Activated naive CD4-positive, alpha-beta T cell treated with Interleukin-2 at 50 U/mL for 16 hours (primary cell): ENCODE results near the gene ASB5.
"Not testable (repeated sequence)": the region's sequence is repeated elsewhere in the genome, so short reads cannot be mapped to it uniquely, and the experiment has no call there.

Experiments
- DNase-seq: peaks from one replicate; pipeline ENCODE4 v3.0.0-alpha.2; 2020

Gene ASB5

DNA sequence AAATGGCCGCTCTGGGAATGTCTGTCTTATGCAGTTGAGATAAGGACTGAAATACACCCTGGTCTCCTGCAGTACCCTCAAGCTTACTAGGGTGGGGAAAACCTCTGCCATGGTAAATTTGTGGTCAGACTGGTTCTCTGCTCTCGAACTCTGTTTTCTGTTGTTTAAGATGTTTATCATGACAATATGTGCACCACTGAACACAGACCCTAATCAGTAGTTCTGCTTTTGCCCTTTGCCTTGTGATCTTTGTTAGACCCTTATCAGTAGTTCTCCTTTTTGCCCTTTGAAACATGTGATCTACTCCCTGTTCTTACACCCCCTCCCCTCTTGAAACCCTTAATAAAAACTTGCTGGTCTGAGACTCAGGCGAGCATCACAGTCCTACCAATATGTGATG lies 56.7 kb downstream of the ASB5 start:
- not testable (repeated sequence) for DNase-seq

DNA sequence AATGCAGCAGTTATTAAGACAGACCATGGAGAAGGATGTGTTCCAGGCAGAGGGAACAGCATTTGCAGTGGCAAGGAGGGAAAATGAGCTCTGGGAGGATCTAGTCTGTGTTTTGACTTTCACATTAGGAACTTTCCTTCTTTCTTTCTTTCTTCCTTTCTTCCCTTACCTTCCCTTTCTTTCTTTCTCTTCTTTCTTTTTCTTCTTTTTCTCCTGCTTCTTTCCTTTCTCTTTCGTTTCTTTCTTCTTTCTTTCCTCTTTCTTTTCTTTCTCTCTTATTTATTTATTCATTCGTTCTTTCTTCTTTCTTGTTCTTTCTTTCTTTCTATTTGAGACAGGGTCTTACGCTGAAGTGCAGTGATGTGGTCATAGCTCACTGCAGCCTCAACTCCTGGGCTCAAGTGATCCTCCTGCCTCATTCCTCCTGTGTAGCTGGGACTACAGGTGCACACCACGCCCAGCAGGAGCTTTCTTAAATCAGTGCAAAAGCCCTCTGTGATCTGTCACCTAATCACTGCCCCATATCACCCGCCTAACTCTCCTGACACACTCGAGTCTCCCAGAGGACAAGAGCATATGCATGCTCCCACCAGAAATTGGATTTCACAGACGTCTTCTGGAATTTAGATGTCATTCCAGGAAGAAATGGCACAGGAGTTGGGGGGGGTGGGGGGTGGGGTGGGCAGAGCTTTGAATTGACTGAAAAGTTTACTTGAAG lies 58.3 kb downstream of the ASB5 start:
- no peak for DNase-seq

DNA sequence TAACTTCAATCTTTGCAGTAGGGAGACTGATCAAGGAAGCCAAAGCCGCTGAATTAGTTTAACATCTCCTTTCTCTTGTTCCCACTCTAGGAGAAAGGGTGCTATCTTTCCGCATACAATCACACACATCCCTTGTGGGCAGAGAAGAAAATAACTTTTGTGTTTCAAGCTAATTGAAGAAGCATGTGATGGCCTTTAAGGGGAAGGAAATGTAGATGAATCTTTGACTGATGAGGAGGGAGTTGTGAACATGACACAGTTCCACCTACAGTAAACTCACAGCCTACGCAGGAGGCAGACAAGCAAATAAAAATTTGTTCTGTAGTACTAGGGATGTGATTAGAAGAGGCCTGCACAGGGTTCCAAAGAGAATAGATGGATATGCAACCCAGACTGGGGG lies 58.9 kb downstream of the ASB5 start:
- no peak for DNase-seq

GRCh38 chr4:176209535-176209934 lies 59.5 kb downstream of the ASB5 start:
- DNase-seq, result no peak

DNA sequence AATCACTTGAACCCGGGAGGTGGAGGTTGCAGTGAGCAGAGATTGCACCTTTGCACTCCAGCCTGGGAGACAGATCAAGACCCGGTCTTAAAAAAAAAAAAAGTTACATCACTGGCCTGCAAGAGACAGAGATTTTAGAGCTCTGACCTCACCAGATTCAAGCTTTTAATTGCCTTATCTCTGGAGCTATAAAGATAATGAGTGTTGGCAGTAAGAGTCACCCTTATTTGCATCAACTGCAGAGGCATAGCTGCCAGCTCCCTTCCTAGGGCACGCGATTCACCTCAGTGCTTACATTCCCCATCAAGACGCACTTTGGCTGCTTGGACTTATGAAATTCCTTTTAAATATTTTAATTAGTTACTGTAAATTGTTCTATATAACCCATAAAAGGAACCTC lies 61.2 kb downstream of the ASB5 start:
- no peak for DNase-seq

- DNase-seq, result no peak
Observed at GRCh38 chr4:176205299-176205698, 63.7 kb downstream of the ASB5 start.

DNA sequence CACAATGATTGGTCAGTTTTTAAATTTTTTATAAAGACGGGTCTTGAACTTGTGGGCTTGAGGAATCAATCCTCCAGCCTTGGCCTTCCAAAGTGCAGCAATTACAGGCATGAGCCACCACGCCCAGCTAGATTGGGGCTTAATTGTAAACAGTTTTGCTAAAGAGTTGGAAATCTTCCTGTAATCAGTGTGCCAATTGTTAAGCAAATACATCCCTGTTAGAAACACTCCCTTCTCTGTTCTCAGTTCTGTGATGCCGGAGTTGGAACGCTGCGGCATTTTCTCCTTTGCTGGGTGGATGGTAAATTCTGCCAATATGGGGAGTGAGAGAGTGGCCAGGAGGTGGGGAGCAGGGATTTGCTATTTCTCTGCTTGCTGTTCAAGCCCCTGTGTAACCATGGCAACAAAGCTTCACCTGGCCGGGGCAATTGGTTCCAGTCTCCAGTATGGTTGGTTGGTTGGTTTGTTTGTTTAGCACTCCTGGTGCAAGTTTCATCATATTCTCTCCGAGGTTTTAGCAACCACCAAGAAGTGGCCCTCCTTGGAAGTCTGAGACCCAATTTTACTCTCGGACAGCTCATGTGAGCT lies 70.6 kb downstream of the ASB5 start:
- no peak for DNase-seq

DNA sequence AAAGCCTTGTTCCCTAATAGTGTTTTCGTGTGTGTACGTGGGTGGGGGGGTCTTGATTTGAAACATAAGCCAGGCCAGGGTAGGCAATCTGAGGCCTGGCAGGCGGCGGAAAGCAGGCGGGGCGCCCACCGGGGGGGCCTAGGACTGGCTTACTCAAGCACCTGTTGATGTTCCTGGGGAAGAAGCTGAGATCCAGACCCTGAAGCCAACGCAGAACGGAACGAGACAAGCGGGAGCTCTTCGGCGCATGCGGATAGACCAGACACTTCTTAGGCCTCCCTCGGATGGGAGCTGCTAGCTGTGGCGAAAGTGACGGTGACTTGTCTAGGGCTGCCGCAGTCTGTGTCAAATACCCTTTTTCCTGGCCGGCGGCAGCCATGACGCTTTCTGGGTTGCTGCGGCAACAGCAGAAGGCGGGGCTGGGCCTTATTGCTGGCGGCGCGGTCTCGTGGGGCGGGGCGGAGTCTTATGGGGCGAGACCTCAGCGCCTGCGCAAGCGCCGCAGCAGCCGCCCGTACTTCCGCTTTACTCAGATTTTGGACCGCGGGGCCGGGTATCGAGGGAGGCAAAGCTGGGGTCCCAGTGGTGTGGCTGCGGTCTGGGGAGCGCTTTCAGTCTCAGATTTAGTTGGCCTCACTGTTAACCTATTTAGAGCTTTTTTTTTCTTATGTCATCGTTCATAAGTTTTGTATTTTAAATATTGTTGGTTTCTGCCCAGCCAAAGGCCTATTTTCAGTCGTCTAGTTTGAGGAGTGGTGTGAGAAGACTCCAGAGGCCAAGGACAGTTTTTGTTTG lies 73.6 kb downstream of the ASB5 start, which contains the start of gene SPATA4:
TSS of gene SPATA4 (minus strand) at position 402 of the 795 bp plus-strand sequence. CDS start at position 379, 23 bp downstream.
- DNase-seq, result peak; percentile 95

DNA sequence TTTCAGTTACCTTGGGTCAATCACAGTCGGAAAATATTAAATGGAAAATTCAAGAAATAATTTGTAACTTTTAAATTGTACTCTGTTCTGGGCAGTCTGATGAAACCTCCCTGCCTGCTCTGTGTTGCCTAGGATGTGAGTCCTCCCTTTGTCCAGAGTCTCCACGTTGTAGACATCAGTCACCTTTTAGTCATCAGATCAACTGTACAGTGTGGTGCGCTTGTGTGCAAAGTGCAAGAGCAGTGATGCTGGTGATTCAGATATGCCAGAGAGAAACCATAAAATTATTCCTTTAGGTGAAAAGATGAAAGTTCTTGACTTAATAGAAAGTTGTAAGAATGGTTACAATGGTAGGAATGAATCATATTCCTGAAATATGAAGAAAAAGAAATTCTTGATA lies 75.1 kb downstream of the ASB5 start:
- peak; percentile 47 for DNase-seq

- DNase-seq, result no peak
Observed at GRCh38 chr4:176193126-176193525, 75.9 kb downstream of the ASB5 start.

GRCh38 chr4:176191974-176192373 lies 77.0 kb downstream of the ASB5 start:
- no peak for DNase-seq

- DNase-seq, result no peak
Observed at GRCh38 chr4:176189891-176190795, 78.9 kb downstream of the ASB5 start.

GRCh38 chr4:176188654-176189053 lies 80.4 kb downstream of the ASB5 start:
- DNase-seq, result no peak

DNA sequence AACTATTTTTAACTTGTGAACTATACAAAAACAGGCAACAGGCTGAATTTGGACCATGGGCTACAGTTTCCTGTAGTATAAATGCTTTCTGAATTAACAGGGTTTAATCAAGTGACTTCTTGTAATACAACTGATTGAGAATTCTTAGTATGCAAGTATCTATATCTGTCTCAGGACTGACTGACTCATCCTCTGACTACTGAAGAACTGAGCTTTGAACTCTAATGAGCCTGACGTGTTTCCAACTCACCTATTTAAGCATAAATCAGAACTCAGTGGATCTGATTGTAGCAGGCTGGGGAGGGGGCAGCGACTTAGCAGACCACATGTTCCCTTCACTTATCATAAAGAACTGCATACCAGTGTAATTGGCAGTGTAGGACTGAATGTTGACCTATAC lies 81.4 kb downstream of the ASB5 start:
- DNase-seq, result no peak

- no peak for DNase-seq
Observed at GRCh38 chr4:176186671-176187395, 82.2 kb downstream of the ASB5 start.

DNA sequence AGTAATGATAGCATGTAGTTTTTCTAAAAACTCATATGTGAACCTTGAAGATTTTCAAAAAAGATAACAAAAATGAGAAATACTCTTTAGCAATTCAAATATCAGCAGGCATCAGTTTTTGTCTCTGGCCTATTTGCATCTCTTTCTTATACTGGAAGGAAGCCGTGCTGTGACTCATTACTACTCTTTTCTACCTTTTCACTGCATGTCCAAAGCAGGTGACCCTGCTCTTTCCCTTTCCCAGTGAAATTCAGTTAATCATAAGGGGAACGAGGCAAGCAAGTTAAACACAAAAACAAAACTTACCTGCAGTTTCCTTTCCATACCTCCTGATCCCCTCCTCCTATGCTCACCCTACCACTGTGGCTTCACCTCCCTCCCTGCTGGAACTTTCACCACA lies 83.0 kb downstream of the ASB5 start:
- no peak for DNase-seq

DNA sequence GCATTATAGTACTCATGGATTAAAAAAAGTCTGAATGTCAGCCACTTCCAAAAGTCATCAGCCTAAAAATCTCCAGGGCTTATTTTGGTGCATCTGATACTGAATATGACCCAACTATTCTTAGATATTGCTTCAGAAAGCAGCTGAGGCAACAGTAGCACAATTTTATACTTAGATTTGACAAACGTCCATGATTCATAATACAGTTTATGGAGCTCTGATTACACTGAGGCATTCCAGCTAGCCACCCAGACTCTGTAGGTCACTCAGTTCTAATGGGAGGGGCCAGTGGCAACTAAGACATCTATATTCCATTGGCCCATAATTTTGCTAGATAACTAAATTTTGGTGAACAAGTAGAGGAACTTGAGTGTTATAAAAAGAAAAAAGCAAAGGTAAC lies 84.0 kb downstream of the ASB5 start:
- DNase-seq, result no peak
